GM18873 (cell line): ENCODE results near the gene ZNHIT1.

Experiments used
- ATAC-seq: cut with Tn5 transposase; IDR thresholded peaks from one replicate; pipeline ENCODE4 v1.9.1; 2021; ENCODE audit warnings: mild to moderate bottlenecking, moderate library complexity, moderate number of reproducible peaks; ENCODE audit not compliant: unreplicated experiment, low FRiP score

Gene ZNHIT1

GRCh38 chr7:101271021-101271420 is 53.1 kb downstream of the ZNHIT1 start:
- no peak for ATAC-seq

DNA sequence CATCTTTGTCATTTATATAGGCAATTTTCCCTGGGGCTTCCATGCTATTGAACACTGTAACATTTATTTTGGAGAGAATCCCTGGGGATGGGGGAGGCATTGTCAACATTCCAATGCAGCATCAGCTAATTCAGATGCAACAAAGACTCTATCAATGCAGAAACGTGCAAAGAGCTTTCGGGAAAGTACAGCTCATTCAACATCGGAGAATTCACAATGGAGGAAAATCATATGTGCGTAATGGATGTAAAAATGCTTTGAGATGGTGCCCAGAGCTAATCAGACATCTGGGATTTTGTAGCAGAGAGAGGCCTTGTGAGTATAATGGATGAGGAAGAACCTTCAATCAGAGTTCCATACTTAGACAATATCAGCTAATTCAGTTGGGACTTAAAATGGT is 55.2 kb downstream of the ZNHIT1 start:
- no peak for ATAC-seq
